Epithelial cell of alveolus of lung (primary cell): ENCODE results near the gene SGTA. TPM values are rescaled to one million over a fixed set of nuclear protein-coding genes. Genes with fewer than 3 reads are reported as not detected.

Experiments
- total RNA-seq: library from RNA; depleted of rRNA; stranded (reverse); fragments of >200 nt; gene quantifications from 2 replicates; pipeline ENCODE4 v1.2.1, GENCODE V29; 2015

Gene SGTA, protein sequence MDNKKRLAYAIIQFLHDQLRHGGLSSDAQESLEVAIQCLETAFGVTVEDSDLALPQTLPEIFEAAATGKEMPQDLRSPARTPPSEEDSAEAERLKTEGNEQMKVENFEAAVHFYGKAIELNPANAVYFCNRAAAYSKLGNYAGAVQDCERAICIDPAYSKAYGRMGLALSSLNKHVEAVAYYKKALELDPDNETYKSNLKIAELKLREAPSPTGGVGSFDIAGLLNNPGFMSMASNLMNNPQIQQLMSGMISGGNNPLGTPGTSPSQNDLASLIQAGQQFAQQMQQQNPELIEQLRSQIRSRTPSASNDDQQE
- total RNA-seq, result 76.5 and 78.9 TPM in 2 replicates

DNA sequence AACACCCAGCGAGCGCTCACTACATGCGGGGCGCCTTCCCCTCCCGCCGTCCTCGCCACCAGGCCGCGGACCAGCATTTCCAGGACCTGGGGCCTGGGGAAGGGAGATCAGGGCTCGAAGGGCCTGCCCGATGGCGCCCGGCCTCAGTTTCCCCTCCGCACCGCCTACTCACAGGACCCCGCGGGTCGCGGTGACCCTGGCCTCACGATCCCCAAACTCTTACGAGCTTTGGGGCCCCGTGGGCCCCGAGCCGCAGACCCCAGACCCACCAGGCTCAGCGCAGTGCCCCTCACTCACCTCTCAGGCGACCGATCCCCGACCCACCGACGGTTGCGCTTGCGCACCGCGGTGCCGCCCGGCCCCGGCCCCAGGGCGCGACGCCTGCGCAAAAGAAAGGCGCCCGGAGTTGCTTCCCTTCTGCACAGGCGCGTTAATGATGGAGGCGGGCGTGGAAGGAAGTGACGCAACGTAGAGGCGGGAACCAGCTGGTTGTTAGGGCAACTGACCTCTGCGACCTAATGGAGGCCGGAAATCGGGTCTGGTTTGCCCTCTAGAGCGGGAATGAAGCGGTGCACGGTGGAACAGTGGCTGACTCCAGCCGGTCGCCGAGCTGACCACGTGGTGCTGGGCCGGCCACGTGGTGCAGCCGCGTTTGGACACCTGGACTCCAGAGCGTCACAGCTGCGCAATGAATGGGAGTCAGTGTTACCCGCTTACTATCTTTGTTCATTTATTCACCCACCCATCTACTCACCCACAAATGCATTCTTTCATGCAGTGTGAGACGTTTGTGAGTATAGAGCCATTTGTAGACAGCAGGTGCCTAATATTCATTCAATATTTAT is at the start of gene SGTA:
TSS of gene SGTA (minus strand) at position 338 of the 845 bp plus-strand sequence. CDS start 14,205 bp downstream, outside the sequence.

GRCh38 chr19:2819540-2820111 is 36.6 kb upstream of the SGTA start, which contains the start of gene ZNF554:
Gene ZNF554, plus strand, starts transcription at chr19:2819868. Its CDS starts 204 bp downstream, at chr19:2820072.

DNA sequence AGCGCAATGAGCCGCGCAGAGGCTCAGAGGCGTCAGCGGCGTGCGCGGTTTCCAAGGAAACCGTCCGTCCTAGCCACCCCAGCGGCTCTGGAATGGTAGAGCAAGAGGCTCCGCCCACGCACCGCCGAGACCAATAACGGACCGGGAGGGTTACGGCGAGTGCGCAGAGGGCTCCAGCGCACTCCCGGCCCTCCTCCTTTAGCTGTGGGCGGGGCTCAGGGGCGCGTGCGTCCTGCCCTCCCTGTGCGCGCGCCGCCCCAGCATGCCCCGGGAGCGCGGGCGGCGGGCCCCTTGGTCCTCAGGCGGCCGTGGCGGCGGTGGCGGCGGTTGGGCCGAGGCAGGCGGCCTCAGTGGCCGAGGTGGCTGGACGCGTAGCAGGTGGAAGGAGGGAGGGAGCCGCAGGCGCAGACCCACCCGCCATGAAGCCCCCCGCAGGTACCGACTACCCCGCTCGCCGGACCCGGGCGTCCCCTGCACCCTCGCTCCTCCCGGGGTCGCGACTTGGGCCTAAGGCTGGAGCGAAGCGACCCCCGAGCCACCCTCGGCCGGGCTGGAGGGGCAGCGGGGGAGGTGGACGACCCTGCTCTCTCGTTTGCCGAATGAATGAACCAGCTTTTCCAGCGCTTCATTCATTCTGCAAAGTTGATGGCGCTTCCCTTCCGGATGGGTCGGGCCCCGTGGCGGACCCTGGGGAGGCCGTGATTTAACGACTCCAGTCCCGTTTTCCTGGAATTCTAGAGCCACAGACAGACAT is 2.3 kb upstream of the SGTA start, which contains the start of gene THOP1:
TSS of gene THOP1 (plus strand) at position 260 of the 754 bp plus-strand sequence. CDS start at position 420, 160 bp downstream.

GRCh38 chr19:2739602-2740313 is 43.3 kb downstream of the SGTA start, which contains the start of gene SLC39A3:
Gene SLC39A3, minus strand, starts transcription at chr19:2740017. Its CDS starts 2,760 bp downstream, at chr19:2737257.

DNA sequence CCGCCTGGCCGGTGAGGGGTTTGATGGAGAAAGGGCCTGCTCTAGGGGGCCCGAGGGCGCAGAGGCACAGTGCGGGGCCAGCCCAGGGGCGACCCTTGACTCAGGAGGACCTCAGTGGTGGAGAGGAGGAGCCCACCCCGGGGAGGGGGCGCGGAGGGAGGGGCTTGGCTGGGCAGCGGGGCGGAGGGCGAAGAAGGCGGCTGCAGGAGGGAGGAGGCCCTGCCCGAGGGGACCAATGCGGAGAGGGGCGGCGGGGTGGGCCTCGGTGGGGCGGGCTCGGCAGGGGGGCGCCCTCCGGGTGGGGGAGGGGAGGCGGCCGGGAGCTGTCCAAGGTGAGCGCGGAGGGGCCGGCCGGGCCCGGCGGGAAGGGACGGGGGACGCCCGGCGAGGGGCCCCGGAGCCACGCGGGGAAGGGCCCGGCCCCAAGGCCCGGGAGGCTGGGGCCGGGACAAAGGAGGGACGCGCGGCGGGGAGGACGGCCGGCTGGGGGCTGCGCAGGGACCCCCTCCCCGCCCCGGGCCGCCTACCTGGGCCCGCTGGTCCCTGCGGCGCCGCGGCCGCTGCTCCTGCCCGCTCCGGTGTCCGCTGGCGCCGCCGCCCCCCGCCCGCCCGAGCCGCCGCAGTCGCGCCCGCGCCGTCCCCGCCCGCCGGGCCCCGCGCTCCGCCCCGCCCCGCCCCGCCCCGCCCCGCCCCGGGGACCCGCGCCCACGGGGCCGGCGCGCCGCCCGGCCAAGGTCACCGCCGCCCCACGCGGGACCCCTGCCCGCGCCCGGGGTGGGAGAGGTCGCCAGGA is 62.1 kb downstream of the SGTA start, which contains the start of gene DIRAS1:
TSS of gene DIRAS1 (minus strand) at position 596 of the 793 bp plus-strand sequence. CDS start 3,566 bp downstream, outside the sequence.

Other genes with a start within 250 kb of the SGTA start
- 2.0 TPM in 1 of 2 replicates, not detected in the other for gene GNG7, start 80.6 kb downstream of the SGTA start, total RNA-seq
- gene DIRAS1, start 61.9 kb downstream of the SGTA start, total RNA-seq, result 0.26 and 3.5 TPM in 2 replicates
- 32.1 and 44.2 TPM in 2 replicates for gene SLC39A3, start 43.3 kb downstream of the SGTA start, total RNA-seq
- 73.5 and 90.1 TPM in 2 replicates for gene THOP1, start 2.2 kb upstream of the SGTA start, total RNA-seq
- gene ZNF554, start 36.6 kb upstream of the SGTA start, total RNA-seq, result 0.65 and 3.8 TPM in 2 replicates
- gene ZNF555, start 58.2 kb upstream of the SGTA start, total RNA-seq, result 4.9 and 7.5 TPM in 2 replicates
- gene ZNF556, start 84.1 kb upstream of the SGTA start, total RNA-seq, result 0.08 TPM in 1 of 2 replicates, not detected in the other
- 1.6 and 6.1 TPM in 2 replicates for gene ZNF57, start 117.7 kb upstream of the SGTA start, total RNA-seq
- 2.6 and 4.9 TPM in 2 replicates for gene ZNF77, start 161.7 kb upstream of the SGTA start, total RNA-seq
- 1.2 and 8.9 TPM in 2 replicates for gene TLE6, start 194.3 kb upstream of the SGTA start, total RNA-seq
- gene TLE2, start 246.0 kb upstream of the SGTA start, total RNA-seq, result 3.9 and 29.4 TPM in 2 replicates